BLaER1 treated with 17β-estradiol and CSF1 and Interleukin-3, amounts not matched to agents 10 nM and 100 nM (cell line): ENCODE data around the gene MYRFL.

ENCODE experiments used
- H3K27ac ChIP-seq, 11 experiments: shearing (Covaris generic); formaldehyde crosslinking; 2 replicates each; pipeline ENCODE4 v1.8.1; 2022
- H3K27me3 ChIP-seq, 11 experiments: shearing (Covaris generic); formaldehyde crosslinking; 2 replicates each; pipeline ENCODE4 v1.8.1; 2022
- H3K36me3 ChIP-seq, 11 experiments: shearing (Covaris generic); formaldehyde crosslinking; 2 replicates each; pipeline ENCODE4 v1.8.1; 2022
- H3K4me1 ChIP-seq, 10 experiments: shearing (Covaris generic); formaldehyde crosslinking; 2 replicates each; pipeline ENCODE4 v1.8.1; 2022
- H3K4me2 ChIP-seq, 11 experiments: shearing (Covaris generic); formaldehyde crosslinking; 2 replicates each; pipeline ENCODE4 v1.8.1; 2022
- H3K4me3 ChIP-seq, 10 experiments: shearing (Covaris generic); formaldehyde crosslinking; 2 replicates each; pipeline ENCODE4 v1.8.1; 2022
- H3K9ac ChIP-seq, 11 experiments: shearing (Covaris generic); formaldehyde crosslinking; 2 replicates each; pipeline ENCODE4 v1.8.1; 2022
- H3K9me3 ChIP-seq, 11 experiments: shearing (Covaris generic); formaldehyde crosslinking; replicated peaks in 1 of 11; 2 replicates each; pipeline ENCODE4 v1.8.1; 2022
- H4K20me1 ChIP-seq, 11 experiments: shearing (Covaris generic); formaldehyde crosslinking; 2 replicates each; pipeline ENCODE4 v1.8.1; 2022
- Cebpa-rat ChIP-seq, 11 experiments: shearing (Covaris generic); IDR thresholded peaks; 2 replicates each; pipeline ENCODE4 v1.8.1; 2022

The MYRFL gene

DNA sequence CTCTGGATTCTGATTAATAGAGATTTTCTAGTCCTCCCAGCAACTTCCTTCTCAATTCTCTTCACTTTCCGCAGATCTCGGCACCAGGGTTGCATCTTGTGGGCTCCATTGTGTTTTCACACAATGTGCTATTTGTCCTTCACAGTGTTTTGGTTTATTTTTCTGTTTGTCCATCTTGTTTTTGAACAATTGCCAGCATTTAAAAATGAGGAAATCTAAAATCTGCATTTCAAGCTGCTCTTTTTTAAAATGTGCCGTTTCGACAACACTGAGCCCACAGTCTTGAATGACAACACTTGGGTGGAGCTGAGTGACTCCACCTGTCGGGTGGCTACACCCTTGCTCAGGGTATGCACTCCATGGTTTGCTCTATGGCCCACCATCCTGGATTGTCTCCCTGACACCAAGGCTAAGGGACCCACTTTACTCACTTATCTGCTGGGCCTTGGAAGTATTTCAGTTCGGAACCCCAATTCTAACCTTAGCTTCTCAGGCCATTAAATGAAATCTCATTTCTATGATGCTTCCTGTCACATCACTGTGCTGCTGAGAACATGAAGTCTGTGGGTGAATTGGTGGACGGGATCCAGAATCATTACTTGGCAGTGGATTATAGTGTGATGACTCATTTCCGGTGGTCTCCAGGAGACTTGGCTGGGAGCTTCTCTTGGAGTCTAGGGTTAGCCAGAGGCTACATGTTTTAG, 3.4 kb upstream of the MYRFL start:
- Histone ChIP-seq H3K4me3 (no peak overlapping the region), H3K4me2 (peak overlapping the region in 4 of 11 experiments; percentile 23 to 56 (median 41); a peak in 7 of 22 replicates), H3K9ac (no peak overlapping the region), H4K20me1 (no peaks in the 10 kb centered on the region), H3K27ac (no peak overlapping the region), H3K27me3 (no peaks in the 10 kb centered on the region), H3K36me3 (no peaks in the 10 kb centered on the region), H3K4me1 (peaks cover 4 to 17% (median 11%) of the 10 kb centered on the region in 10 experiments; a peak in 12 of 20 replicates), H3K9me3 (no peaks in the 10 kb centered on the region)
- no peak for TF ChIP-seq Cebpa-rat (IDR thresholded peaks at IDR 0.05)

DNA sequence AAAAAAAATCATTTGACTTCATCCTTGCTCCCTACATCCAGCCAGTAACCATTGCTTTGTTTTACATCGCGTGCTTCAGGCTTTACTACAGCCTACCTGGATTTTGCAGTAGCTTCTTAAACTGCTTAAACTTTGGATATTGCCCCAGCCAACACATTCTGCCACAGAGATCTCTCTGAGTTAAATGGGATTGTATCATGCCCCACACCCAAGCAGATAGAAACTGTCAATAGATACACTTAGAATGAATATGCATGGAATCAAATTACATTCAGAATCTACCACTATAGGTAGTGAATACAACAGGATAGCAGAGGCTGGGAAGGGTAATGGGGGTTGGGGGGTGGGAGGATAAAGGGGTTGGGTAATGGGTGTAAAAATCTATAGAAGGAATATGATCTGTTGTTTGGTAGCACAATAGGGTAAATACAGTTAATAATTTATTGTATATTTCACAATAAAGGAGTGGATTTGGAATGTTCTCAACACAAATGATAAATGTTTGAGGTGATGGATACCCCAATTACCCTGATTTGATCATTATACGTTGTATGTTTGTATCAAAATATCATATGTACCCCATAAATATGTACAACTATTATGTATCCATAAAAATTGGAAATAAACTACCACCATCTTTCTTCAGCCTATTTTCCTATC, 2.7 kb upstream of the MYRFL start:
- H3K9ac ChIP-seq, result no peak overlapping the region
- H3K36me3 ChIP-seq, result no peaks in the 10 kb centered on the region
- H3K9me3 ChIP-seq, result no peaks in the 10 kb centered on the region
- peak overlapping the region in 1 of 11 experiments; percentile 40; a peak in 2 of 22 replicates for H3K4me2 ChIP-seq
- H3K4me3 ChIP-seq, result no peak overlapping the region
- H4K20me1 ChIP-seq, result no peaks in the 10 kb centered on the region
- no peak for TF ChIP-seq Cebpa-rat (IDR thresholded peaks at IDR 0.05)
- peaks cover 4 to 17% (median 11%) of the 10 kb centered on the region in 10 experiments; a peak in 12 of 20 replicates for H3K4me1 ChIP-seq
- H3K27me3 ChIP-seq, result no peaks in the 10 kb centered on the region
- H3K27ac ChIP-seq, result no peak overlapping the region

DNA sequence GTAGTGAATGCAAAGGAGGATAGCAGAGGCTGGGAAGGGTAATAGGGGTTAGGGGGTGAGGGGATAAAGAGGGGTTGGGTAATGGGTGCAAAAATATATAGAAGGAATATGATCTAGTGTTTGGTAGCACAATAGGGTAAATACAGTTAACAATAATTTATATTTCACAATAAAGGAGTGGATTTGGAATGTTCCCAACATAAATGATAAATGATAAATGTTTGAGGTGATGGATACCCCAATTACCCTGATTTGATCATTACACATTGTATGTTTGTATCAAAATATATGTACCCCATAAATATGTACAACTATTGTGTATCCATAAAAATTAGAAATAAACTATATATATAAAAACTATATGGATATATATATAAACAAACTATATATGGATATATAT, 999 bp upstream of the MYRFL start:
- H3K4me2 ChIP-seq, result no peak overlapping the region
- H3K9ac ChIP-seq, result no peak overlapping the region
- no peak overlapping the region for H3K27ac ChIP-seq
- H4K20me1 ChIP-seq, result no peaks in the 10 kb centered on the region
- no peaks in the 10 kb centered on the region for H3K36me3 ChIP-seq
- no peaks in the 10 kb centered on the region for H3K27me3 ChIP-seq
- H3K4me1 ChIP-seq, result peaks cover 4 to 17% (median 11%) of the 10 kb centered on the region in 10 experiments; a peak in 12 of 20 replicates
- no peak overlapping the region for H3K4me3 ChIP-seq
- TF ChIP-seq Cebpa-rat (IDR thresholded peaks at IDR 0.05), result no peak
- no peaks in the 10 kb centered on the region for H3K9me3 ChIP-seq

DNA sequence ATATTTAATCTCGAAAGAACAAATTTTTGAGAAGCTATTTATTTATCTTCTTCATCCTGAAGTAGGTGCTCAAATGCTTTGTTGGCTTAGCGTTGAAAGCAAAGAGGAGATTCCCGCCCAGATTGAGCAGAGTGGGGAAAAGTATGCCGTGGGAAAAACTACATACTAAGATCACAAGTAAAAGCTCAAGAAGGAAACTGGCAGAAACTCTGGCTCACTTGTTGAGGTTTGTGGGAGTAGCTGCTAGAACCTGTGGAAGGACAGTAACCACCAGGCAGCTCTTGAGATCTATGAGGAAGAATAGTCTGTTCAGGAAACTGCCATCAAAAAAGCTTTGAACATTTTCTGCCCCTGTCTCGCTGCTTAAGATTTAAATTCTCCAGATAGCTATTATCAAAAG, 3.9 kb downstream of the MYRFL start:
- H3K4me1 ChIP-seq, result no peaks in the 10 kb centered on the region
- no peaks in the 10 kb centered on the region for H4K20me1 ChIP-seq
- no peak overlapping the region for H3K4me3 ChIP-seq
- H3K27ac ChIP-seq, result no peak overlapping the region
- no peaks in the 10 kb centered on the region for H3K27me3 ChIP-seq
- no peaks in the 10 kb centered on the region for H3K9me3 ChIP-seq
- no peaks in the 10 kb centered on the region for H3K36me3 ChIP-seq
- H3K4me2 ChIP-seq, result no peak overlapping the region
- H3K9ac ChIP-seq, result no peak overlapping the region
- no peak for TF ChIP-seq Cebpa-rat (IDR thresholded peaks at IDR 0.05)

DNA sequence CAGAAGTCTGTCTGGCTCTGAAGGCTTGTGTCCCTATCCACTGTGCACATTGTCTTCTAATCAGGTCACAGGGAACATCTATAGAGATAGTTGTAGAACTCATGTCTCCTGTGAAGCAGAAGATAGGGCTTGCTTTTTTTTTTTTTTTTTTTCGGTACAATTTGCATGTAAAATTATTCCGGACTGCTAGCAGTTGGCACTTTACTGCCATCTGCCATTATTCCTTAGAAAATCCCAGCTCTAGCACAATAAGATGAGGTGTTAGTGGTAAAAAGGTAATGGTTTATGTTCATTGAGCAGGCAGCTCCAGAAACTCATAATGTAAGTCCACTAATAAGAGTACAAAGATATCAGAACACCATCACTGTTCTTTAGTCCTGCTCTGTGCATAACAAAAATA, 8.7 kb downstream of the MYRFL start:
- H3K9ac ChIP-seq, result no peak overlapping the region
- no peaks in the 10 kb centered on the region for H3K27me3 ChIP-seq
- peaks cover 0 to 25% (median 0%) of the 10 kb centered on the region in 10 experiments; a peak in 6 of 20 replicates for H3K4me1 ChIP-seq
- no peak overlapping the region for H3K4me3 ChIP-seq
- H4K20me1 ChIP-seq, result no peaks in the 10 kb centered on the region
- H3K9me3 ChIP-seq, result no peaks in the 10 kb centered on the region
- H3K36me3 ChIP-seq, result no peaks in the 10 kb centered on the region
- no peak for TF ChIP-seq Cebpa-rat (IDR thresholded peaks at IDR 0.05)
- H3K4me2 ChIP-seq, result no peak overlapping the region
- H3K27ac ChIP-seq, result no peak overlapping the region

DNA sequence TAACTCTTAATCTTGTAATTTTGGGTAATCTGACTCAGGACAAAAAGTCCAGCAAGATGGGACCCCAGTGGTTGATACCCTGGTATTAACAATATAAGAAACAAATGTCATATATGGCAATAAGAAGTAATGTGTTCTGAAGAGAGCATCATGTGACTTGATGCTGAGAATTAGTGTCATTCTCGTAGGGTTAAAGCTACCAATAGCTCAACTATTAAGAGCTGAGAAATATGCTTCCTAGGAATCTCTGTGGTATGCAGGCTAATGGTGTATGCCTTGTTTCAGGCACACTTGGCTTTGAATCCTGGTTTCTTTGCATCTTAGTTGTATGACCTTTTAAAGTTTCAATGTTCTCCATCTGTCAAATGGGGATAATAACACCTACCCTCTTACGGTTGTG, 9.1 kb downstream of the MYRFL start:
- H3K4me3 ChIP-seq, result no peak overlapping the region

DNA sequence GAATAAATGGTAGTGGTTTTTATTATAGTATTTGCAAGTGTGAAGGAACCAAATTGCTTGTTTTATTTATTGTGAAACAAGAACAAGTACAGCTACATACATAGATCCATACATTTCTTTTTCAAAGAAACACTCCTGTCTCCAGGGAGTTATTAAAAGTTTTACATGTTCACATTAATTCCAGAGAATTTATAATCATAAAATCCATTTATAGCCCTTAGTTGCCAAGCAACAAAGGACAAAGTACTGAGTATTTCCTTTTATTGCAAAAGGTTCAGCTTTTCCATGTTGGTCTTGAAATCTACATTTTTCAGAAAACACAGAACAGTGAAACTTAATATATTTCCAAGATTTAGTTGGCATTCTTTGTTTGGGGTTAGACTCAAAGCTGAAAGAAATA, 9.5 kb downstream of the MYRFL start:
- H3K9ac ChIP-seq, result no peak overlapping the region
- H3K27ac ChIP-seq, result no peak overlapping the region
- H4K20me1 ChIP-seq, result no peaks in the 10 kb centered on the region
- H3K4me3 ChIP-seq, result no peak overlapping the region
- no peaks in the 10 kb centered on the region for H3K36me3 ChIP-seq
- peaks cover 0 to 25% (median 0%) of the 10 kb centered on the region in 10 experiments; a peak in 6 of 20 replicates for H3K4me1 ChIP-seq
- no peak for TF ChIP-seq Cebpa-rat (IDR thresholded peaks at IDR 0.05)
- H3K27me3 ChIP-seq, result no peaks in the 10 kb centered on the region
- peak overlapping the region in 2 of 11 experiments; percentile 30 to 38; a peak in 2 of 22 replicates for H3K4me2 ChIP-seq
- H3K9me3 ChIP-seq, result no peaks in the 10 kb centered on the region

More for the DNA sequence above, 9.1 kb downstream of the MYRFL start:
- H4K20me1 ChIP-seq, result no peaks in the 10 kb centered on the region
- no peaks in the 10 kb centered on the region for H3K36me3 ChIP-seq
- no peak overlapping the region for H3K27ac ChIP-seq
- no peak for TF ChIP-seq Cebpa-rat (IDR thresholded peaks at IDR 0.05)
- peaks cover 0 to 25% (median 0%) of the 10 kb centered on the region in 10 experiments; a peak in 6 of 20 replicates for H3K4me1 ChIP-seq
- H3K4me2 ChIP-seq, result peak overlapping the region in 1 of 11 experiments; percentile 30; a peak in 1 of 22 replicates
- no peaks in the 10 kb centered on the region for H3K27me3 ChIP-seq
- H3K9me3 ChIP-seq, result no peaks in the 10 kb centered on the region
- H3K9ac ChIP-seq, result no peak overlapping the region

DNA sequence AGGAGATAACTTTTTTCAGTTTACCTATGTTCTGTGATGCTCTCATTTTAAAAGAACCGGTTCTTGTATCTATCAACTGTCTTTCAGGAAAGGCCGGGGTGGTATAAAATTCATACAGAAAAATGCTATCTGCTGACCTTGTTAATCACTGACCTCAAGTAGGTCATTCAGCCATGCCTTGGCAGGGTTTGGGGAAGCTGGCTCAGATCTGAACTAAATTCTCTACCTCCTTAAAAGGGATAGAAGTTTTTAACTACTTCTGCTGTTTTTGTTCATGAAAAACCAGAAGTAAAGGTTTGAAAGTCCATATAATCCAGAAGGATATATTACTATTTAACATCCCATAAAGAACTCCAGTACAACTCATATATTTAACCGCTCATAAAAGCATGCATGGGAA, 10.1 kb downstream of the MYRFL start:
- Histone ChIP-seq H3K9ac (no peak overlapping the region), H4K20me1 (no peaks in the 10 kb centered on the region), H3K4me1 (peaks cover 0 to 25% (median 0%) of the 10 kb centered on the region in 10 experiments; a peak in 6 of 20 replicates), H3K27me3 (no peaks in the 10 kb centered on the region), H3K9me3 (no peaks in the 10 kb centered on the region), H3K27ac (no peak overlapping the region), H3K4me3 (no peak overlapping the region), H3K36me3 (no peaks in the 10 kb centered on the region), H3K4me2 (peak overlapping the region in 2 of 11 experiments; percentile 47 to 55; a peak in 2 of 22 replicates)
- no peak for TF ChIP-seq Cebpa-rat (IDR thresholded peaks at IDR 0.05)

DNA sequence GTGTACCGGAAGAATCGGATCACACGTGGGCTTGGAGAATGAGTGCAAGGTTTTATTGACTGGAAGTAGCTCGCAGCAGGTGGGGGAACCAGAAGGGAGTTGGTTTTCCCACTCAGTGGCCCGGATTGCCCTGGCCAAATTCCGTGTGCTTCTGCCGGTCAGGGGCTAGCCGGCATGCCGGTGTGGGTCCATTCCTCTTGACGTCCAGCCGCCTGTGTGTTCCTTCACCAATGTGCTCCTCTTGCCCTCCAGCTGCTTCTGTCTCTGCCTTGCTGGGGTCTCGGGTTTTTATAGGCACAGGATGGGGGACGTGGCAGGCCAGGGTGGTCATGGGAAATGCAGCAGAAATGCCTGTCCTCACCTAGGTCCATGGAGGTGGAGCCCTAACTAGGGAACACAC, 11.0 kb downstream of the MYRFL start:
- Histone ChIP-seq H3K36me3 (no peaks in the 10 kb centered on the region), H3K27me3 (no peaks in the 10 kb centered on the region), H3K27ac (no peak overlapping the region), H3K9me3 (no peaks in the 10 kb centered on the region), H4K20me1 (no peaks in the 10 kb centered on the region), H3K4me2 (peak overlapping the region in 2 of 11 experiments; percentile 47 to 55; a peak in 4 of 22 replicates), H3K4me1 (peaks cover 0 to 25% (median 0%) of the 10 kb centered on the region in 10 experiments; a peak in 6 of 20 replicates), H3K4me3 (no peak overlapping the region), H3K9ac (no peak overlapping the region)
- TF ChIP-seq Cebpa-rat (IDR thresholded peaks at IDR 0.05), result no peak
